Measurements from ENCODE around the gene STIMATE.

DNA sequence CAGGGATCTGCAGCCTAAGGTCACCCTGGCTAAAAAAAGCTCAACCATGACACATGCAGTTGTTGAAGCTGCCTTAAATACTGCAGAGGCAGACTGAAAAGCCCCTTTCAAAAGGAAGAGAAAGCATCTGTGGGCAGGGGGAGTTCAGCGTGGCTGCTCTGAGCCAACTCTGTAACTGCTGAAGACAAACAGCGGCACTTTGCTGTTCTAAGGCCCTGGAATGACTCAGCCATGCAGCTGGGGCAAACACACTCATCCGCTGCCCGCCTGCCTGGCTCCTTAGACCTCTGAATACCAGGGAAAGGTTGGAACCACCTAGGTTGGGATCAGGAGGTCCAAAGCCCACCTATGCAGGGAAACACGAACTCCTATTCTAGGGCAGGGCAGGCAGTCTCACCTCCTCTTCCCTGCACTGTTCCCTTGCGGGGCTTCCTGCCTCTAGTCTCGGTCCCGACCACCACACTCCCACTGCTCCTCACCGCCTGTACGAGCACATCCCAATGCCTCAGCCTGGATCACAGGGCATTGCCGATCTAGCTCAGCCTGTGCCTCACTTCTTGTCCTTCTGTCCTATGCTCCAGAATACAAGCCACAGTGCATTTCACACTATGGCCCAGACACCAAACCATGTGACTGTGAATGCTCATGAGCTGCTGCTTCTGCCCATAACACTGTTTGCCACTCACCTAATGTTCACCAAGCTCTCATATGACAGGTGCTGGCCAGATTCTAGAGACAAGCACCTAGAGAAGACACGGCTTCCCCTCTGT, 56.0 kb downstream of the STIMATE start:
- TF ChIP-seq, protein P1, sequence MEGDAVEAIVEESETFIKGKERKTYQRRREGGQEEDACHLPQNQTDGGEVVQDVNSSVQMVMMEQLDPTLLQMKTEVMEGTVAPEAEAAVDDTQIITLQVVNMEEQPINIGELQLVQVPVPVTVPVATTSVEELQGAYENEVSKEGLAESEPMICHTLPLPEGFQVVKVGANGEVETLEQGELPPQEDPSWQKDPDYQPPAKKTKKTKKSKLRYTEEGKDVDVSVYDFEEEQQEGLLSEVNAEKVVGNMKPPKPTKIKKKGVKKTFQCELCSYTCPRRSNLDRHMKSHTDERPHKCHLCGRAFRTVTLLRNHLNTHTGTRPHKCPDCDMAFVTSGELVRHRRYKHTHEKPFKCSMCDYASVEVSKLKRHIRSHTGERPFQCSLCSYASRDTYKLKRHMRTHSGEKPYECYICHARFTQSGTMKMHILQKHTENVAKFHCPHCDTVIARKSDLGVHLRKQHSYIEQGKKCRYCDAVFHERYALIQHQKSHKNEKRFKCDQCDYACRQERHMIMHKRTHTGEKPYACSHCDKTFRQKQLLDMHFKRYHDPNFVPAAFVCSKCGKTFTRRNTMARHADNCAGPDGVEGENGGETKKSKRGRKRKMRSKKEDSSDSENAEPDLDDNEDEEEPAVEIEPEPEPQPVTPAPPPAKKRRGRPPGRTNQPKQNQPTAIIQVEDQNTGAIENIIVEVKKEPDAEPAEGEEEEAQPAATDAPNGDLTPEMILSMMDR (IDR thresholded peaks at IDR 0.05 in 2 of 3, conservative IDR thresholded peaks at IDR 0.05 in 1 of 3; ENCODE audit: insufficient read depth in 2 of 3, low read depth in 1 of 3, low read length in 3 of 3), result no peak
- no peak for TF ChIP-seq ZNF785 (CRISPR knock-in tag; IDR thresholded peaks at IDR 0.05)
- TF ChIP-seq EZH2 (IDR thresholded peaks at IDR 0.05; ENCODE audit: borderline replicate concordance, low read depth, low read length), result no peak

All from K562 (cell line).